ENCODE data around the gene GASK1A. TPM values are rescaled to one million over a fixed set of nuclear protein-coding genes. Genes with fewer than 3 reads are reported as not detected.

GASK1A gene
- total RNA-seq, 1 experiment from 2014 or later, result not detected

- TF ChIP-seq, protein P1, sequence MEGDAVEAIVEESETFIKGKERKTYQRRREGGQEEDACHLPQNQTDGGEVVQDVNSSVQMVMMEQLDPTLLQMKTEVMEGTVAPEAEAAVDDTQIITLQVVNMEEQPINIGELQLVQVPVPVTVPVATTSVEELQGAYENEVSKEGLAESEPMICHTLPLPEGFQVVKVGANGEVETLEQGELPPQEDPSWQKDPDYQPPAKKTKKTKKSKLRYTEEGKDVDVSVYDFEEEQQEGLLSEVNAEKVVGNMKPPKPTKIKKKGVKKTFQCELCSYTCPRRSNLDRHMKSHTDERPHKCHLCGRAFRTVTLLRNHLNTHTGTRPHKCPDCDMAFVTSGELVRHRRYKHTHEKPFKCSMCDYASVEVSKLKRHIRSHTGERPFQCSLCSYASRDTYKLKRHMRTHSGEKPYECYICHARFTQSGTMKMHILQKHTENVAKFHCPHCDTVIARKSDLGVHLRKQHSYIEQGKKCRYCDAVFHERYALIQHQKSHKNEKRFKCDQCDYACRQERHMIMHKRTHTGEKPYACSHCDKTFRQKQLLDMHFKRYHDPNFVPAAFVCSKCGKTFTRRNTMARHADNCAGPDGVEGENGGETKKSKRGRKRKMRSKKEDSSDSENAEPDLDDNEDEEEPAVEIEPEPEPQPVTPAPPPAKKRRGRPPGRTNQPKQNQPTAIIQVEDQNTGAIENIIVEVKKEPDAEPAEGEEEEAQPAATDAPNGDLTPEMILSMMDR (IDR thresholded peaks at IDR 0.05), result no peak
- TF ChIP-seq POLR2AphosphoS5 (IDR thresholded peaks at IDR 0.05; ENCODE audit: low read depth, low read length) (no peak), TCF7L2 (IDR thresholded peaks at IDR 0.05; ENCODE audit: low read depth, low read length) (no peak), REST (IDR thresholded peaks at IDR 0.05; ENCODE audit: insufficient read depth in 1 of 2, low read depth in 2 of 2, low read length in 1 of 2) (no peak), SIN3A (IDR thresholded peaks at IDR 0.05; ENCODE audit: borderline replicate concordance, insufficient read depth, low read depth, low read length) (no peak)
- ChIA-PET POLR2A (no interaction called here), CTCF (no interaction called here)
- in situ Hi-C loops (cut with HindIII; ENCODE audit: low pct_unique_long_range_greater_than_20kb, low sequenced_read_pairs), result no loop called here
- ATAC-seq (no peak), DNase-seq (ENCODE audit: low read depth, low spot score) (no peak)
- no peaks in the 10 kb centered on the region for H3K27me3 ChIP-seq (ENCODE audit: control insufficient read depth, insufficient read depth, low read length)
- H3K4me3 ChIP-seq (ENCODE audit: low read depth in 2 of 2, low read length in 2 of 2), result no peak overlapping the region
- H3K9me3 ChIP-seq (ENCODE audit: control insufficient read depth, insufficient read depth, low read depth, low read length), result no peaks in the 10 kb centered on the region
- no peak overlapping the region for H3K27ac ChIP-seq (ENCODE audit: low read length)
- no peaks in the 10 kb centered on the region for H3K4me1 ChIP-seq (ENCODE audit: control insufficient read depth, insufficient read depth, low read length)
- intact Hi-C loops (cut with micrococcal nuclease; ENCODE audit: unreplicated experiment), result no loop called here
- BruUV-seq (replicated peaks), result no TSS peak
- H3K36me3 ChIP-seq (ENCODE audit: control insufficient read depth, insufficient read depth, low read length), result no peaks in the 10 kb centered on the region
Observed at GRCh38 chr3:43055393-43055792, 76.3 kb downstream of the GASK1A start.

DNA sequence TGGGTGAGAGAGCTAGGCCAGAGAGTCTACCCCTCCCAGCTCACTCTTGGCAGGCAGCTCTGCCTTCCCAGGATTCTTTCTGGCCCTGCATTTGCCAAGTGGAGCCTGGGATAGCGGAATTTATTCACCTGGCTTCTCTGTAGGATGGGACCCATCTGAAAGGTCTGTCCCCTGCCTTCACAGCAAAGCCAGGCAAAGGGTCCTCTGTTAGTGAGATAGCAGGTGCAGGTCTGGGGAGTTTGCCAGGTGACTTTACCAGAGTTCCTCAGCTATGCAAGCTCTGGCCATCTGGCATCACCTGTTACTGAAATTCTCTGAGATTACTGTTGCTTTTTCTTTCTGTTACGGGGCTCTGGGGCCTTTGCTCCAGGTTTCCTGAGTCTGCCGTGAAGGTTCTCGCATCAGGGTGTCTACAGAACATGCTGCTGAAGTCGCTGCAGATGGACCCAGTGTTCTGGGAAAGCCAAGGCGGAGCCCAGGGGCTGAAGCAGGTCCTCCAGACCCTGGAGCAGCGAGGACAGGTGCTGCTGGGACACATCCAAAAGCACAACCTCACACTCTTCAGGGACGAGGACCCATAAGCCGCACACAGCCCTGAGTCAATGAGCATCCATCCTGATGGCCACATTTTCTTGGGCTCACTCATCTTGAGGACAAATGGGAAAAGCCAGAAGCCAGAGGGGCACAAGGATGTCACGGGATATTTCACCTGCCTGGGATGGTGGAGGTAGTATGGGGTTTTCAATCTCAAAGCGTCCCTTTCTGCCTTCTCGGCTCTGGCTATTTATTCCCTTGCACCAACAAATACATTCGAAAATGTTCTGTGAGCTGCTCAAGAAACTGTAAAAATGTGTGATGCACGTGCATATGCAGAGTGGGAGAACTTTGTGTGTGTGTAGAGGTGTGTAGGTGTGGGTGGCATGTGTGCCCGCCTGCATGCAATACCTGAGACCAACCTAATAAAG lies 77.0 kb downstream of the GASK1A start:
- POLR2A ChIA-PET, result no interaction called here
- intact Hi-C loops (cut with micrococcal nuclease; ENCODE audit: unreplicated experiment), result no loop called here
- in situ Hi-C loops (cut with HindIII; ENCODE audit: low pct_unique_long_range_greater_than_20kb, low sequenced_read_pairs), result no loop called here

More for the DNA sequence above, 77.0 kb downstream of the GASK1A start:
- no TSS peak for BruUV-seq (replicated peaks)
- H3K9me3 ChIP-seq (ENCODE audit: control insufficient read depth, insufficient read depth, low read depth, low read length), result no peaks in the 10 kb centered on the region
- DNase-seq (ENCODE audit: low read depth, low spot score) (no peak), ATAC-seq (no peak)
- H3K36me3 ChIP-seq (ENCODE audit: control insufficient read depth, insufficient read depth, low read length), result no peaks in the 10 kb centered on the region
- CTCF ChIA-PET, result no interaction called here
- no peak overlapping the region for H3K27ac ChIP-seq (ENCODE audit: low read length)
- no peaks in the 10 kb centered on the region for H3K4me1 ChIP-seq (ENCODE audit: control insufficient read depth, insufficient read depth, low read length)
- no peak overlapping the region for H3K4me3 ChIP-seq (ENCODE audit: low read depth in 2 of 2, low read length in 2 of 2)
- TF ChIP-seq TCF7L2 (IDR thresholded peaks at IDR 0.05; ENCODE audit: low read depth, low read length) (no peak), POLR2AphosphoS5 (IDR thresholded peaks at IDR 0.05; ENCODE audit: low read depth, low read length) (no peak)
- TF ChIP-seq, protein P1 (IDR thresholded peaks at IDR 0.05), result no peak
- H3K27me3 ChIP-seq (ENCODE audit: control insufficient read depth, insufficient read depth, low read length), result no peaks in the 10 kb centered on the region
